ENCODE measurements around the gene TMEM121B. TPM values are rescaled to one million over a fixed set of nuclear protein-coding genes. Genes with fewer than 3 reads are reported as not detected.

The TMEM121B gene
- polyA plus RNA-seq, 1 of the 3 experiments (the other 2 are of a cell fraction): 0.13 TPM

DNA sequence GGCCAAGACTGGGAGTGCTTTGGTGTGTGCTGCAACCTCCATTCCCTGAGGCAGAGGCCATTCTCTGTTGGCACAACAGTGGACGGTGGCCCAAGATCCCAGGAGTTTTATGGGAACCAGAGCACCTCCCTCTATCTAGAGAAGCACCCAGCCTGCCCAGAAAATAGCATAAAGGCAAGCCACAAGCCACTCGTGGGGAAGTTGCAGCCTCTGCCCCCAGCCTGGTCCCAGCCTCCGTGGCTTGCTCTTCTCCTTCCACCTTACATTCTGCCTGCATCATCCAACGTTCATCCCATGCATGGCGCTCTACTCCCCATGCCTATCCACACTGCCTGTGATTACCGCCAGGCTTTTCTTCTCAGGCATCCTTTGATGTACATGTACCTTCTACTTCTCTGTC, 20.5 kb downstream of the TMEM121B start:
- no peaks in the 10 kb centered on the region for H3K27me3 ChIP-seq (ENCODE audit: insufficient read depth)
- H3K79me2 ChIP-seq (ENCODE audit: insufficient read depth): no peaks in the 10 kb centered on the region
- no peak for DNase-seq
- TF ChIP-seq, protein P1, sequence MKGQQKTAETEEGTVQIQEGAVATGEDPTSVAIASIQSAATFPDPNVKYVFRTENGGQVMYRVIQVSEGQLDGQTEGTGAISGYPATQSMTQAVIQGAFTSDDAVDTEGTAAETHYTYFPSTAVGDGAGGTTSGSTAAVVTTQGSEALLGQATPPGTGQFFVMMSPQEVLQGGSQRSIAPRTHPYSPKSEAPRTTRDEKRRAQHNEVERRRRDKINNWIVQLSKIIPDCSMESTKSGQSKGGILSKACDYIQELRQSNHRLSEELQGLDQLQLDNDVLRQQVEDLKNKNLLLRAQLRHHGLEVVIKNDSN (IDR thresholded peaks at IDR 0.05; ENCODE audit: borderline replicate concordance, low read depth): no peak
- TF ChIP-seq RAD21 (IDR thresholded peaks at IDR 0.05; ENCODE audit: low read length) (no peak), RFX5 (IDR thresholded peaks at IDR 0.05; ENCODE audit: low read length) (no peak), TCF12 (IDR thresholded peaks at IDR 0.05) (no peak)
- no peaks in the 10 kb centered on the region for H3K4me1 ChIP-seq (ENCODE audit: control insufficient read depth in 1 of 2, insufficient read depth in 2 of 2, low read depth in 1 of 2, low read length in 1 of 2)
- H3K9ac ChIP-seq: no peak overlapping the region
- no peak overlapping the region for H2AFZ ChIP-seq (ENCODE audit: low read depth)
- no peaks in the 10 kb centered on the region for H4K20me1 ChIP-seq (ENCODE audit: insufficient read depth)
- CTCF ChIA-PET: no interaction called here
- no peaks in the 10 kb centered on the region for H3K9me2 ChIP-seq
- 40% methylated on average over 6 of the region's 6 CpGs for WGBS (ENCODE audit: low lambda C conversion rate)
- no peak overlapping the region for H3K4me3 ChIP-seq (ENCODE audit: low read depth in 2 of 2, low read length in 1 of 2)
- H3K27ac ChIP-seq (ENCODE audit: low read depth in 2 of 2, low read length in 1 of 2): no peak overlapping the region
- POLR2A ChIA-PET: no interaction called here
- no peaks in the 10 kb centered on the region for H3K36me3 ChIP-seq (replicated peaks in 1 of 2; ENCODE audit: control insufficient read depth in 1 of 2, insufficient read depth in 2 of 2, low read length in 1 of 2)
- no peak overlapping the region for H3K4me2 ChIP-seq
- no peaks in the 10 kb centered on the region for H3K9me3 ChIP-seq
- no peaks in the 10 kb centered on the region for H3F3A ChIP-seq (replicated peaks; ENCODE audit: insufficient read depth)

DNA sequence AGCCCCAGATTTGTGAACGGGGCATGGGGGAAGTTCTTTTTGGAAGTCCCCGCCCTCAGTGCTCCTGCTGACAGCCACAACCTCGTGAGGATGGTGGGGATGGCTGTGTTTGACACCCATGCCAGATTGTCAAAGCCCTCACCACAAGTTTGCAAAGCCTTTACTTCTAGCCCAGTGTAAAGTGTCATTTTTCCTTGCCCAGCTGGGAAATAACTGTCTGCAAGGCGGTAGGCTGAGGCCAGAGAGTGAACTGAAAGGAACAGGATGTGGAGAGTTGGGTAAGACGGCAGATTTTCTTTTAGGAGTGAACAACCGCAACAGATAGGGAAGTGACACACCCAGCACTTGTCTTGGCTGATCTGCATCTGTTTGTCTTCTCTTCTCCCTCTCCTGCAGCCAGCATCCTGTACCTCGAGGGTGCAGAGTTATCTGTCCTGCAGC, 22.8 kb downstream of the TMEM121B start:
- Histone ChIP-seq H2AFZ (ENCODE audit: low read depth) (no peak overlapping the region), H3K27me3 (ENCODE audit: insufficient read depth) (no peaks in the 10 kb centered on the region), H3F3A (replicated peaks; ENCODE audit: insufficient read depth) (no peaks in the 10 kb centered on the region), H3K4me2 (no peak overlapping the region), H3K4me1 (ENCODE audit: control insufficient read depth in 1 of 2, insufficient read depth in 2 of 2, low read depth in 1 of 2, low read length in 1 of 2) (no peaks in the 10 kb centered on the region), H3K79me2 (ENCODE audit: insufficient read depth) (no peaks in the 10 kb centered on the region), H3K9me2 (no peaks in the 10 kb centered on the region), H3K9ac (no peak overlapping the region), H3K9me3 (no peaks in the 10 kb centered on the region), H3K4me3 (ENCODE audit: low read depth in 2 of 2, low read length in 1 of 2) (no peak overlapping the region), H4K20me1 (ENCODE audit: insufficient read depth) (no peaks in the 10 kb centered on the region), H3K27ac (ENCODE audit: low read depth in 2 of 2, low read length in 1 of 2) (no peak overlapping the region), H3K36me3 (replicated peaks in 1 of 2; ENCODE audit: control insufficient read depth in 1 of 2, insufficient read depth in 2 of 2, low read length in 1 of 2) (no peaks in the 10 kb centered on the region)
- DNase-seq: no peak
- ChIA-PET CTCF (interaction anchor here (1.7 kb wide), 1 partner anchor 13 kb away, joined by 5 read pairs; no protein-coding TSS in a partner anchor), POLR2A (no interaction called here)
- WGBS (ENCODE audit: low lambda C conversion rate): 36% methylated on average over 5 of the region's 7 CpGs
- TF ChIP-seq FOXM1 (IDR thresholded peaks at IDR 0.05; ENCODE audit: low read depth) (no peak), FOSL2 (IDR thresholded peaks at IDR 0.05; ENCODE audit: borderline replicate concordance, low read depth) (no peak)

DNA sequence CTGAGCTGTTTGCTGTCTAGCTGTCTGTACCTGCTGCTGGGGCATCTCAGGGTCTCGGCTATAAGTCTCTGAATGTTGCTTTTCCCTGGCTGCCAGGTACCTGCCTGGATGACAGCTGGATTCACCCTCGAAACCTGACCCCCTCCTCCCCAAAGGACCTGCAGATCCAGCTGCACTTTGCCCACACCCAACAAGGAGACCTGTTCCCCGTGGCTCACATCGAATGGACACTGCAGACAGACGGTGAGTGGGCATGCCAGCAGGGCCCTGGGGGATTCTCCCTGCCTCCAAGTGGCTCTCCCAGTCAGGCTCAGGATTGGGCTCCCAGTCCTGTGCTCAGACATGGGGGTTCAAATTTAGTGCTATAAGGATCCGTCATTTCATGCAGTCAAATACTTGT, 23.5 kb downstream of the TMEM121B start:
- TF ChIP-seq RCOR1 (IDR thresholded peaks at IDR 0.05; ENCODE audit: low read length): no peak
- TF ChIP-seq FOXJ3 (CRISPR knock-in tag; IDR thresholded peaks at IDR 0.05): no peak
- TF ChIP-seq, protein P1 (IDR thresholded peaks at IDR 0.05; ENCODE audit: borderline replicate concordance, low read depth): no peak
- TF ChIP-seq, protein P2, sequence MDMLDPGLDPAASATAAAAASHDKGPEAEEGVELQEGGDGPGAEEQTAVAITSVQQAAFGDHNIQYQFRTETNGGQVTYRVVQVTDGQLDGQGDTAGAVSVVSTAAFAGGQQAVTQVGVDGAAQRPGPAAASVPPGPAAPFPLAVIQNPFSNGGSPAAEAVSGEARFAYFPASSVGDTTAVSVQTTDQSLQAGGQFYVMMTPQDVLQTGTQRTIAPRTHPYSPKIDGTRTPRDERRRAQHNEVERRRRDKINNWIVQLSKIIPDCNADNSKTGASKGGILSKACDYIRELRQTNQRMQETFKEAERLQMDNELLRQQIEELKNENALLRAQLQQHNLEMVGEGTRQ (IDR thresholded peaks at IDR 0.05; ENCODE audit: borderline replicate concordance, low read depth, low read length): no peak
- TF ChIP-seq, protein P3, sequence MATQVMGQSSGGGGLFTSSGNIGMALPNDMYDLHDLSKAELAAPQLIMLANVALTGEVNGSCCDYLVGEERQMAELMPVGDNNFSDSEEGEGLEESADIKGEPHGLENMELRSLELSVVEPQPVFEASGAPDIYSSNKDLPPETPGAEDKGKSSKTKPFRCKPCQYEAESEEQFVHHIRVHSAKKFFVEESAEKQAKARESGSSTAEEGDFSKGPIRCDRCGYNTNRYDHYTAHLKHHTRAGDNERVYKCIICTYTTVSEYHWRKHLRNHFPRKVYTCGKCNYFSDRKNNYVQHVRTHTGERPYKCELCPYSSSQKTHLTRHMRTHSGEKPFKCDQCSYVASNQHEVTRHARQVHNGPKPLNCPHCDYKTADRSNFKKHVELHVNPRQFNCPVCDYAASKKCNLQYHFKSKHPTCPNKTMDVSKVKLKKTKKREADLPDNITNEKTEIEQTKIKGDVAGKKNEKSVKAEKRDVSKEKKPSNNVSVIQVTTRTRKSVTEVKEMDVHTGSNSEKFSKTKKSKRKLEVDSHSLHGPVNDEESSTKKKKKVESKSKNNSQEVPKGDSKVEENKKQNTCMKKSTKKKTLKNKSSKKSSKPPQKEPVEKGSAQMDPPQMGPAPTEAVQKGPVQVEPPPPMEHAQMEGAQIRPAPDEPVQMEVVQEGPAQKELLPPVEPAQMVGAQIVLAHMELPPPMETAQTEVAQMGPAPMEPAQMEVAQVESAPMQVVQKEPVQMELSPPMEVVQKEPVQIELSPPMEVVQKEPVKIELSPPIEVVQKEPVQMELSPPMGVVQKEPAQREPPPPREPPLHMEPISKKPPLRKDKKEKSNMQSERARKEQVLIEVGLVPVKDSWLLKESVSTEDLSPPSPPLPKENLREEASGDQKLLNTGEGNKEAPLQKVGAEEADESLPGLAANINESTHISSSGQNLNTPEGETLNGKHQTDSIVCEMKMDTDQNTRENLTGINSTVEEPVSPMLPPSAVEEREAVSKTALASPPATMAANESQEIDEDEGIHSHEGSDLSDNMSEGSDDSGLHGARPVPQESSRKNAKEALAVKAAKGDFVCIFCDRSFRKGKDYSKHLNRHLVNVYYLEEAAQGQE (IDR thresholded peaks at IDR 0.05; ENCODE audit: low read depth, low read length): no peak
- TF ChIP-seq GABPA (IDR thresholded peaks at IDR 0.05; ENCODE audit: low read depth): no peak
- no peak for TF ChIP-seq TAF1 (IDR thresholded peaks at IDR 0.05; ENCODE audit: borderline replicate concordance, low read depth, low read length)
- TF ChIP-seq RFX5 (IDR thresholded peaks at IDR 0.05; ENCODE audit: low read length): no peak
- no peak for TF ChIP-seq MEF2A (IDR thresholded peaks at IDR 0.05; ENCODE audit: borderline replicate concordance, low read depth)
- no peak for TF ChIP-seq NFIC (IDR thresholded peaks at IDR 0.05; ENCODE audit: borderline replicate concordance)
- no peak for TF ChIP-seq TCF12 (IDR thresholded peaks at IDR 0.05)
- TF ChIP-seq RAD21 (IDR thresholded peaks at IDR 0.05; ENCODE audit: low read length): no peak
- TF ChIP-seq, protein P4, sequence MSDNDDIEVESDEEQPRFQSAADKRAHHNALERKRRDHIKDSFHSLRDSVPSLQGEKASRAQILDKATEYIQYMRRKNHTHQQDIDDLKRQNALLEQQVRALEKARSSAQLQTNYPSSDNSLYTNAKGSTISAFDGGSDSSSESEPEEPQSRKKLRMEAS (IDR thresholded peaks at IDR 0.05; ENCODE audit: low read depth): no peak
- no peak for TF ChIP-seq SIN3A (IDR thresholded peaks at IDR 0.05; ENCODE audit: borderline replicate concordance, low read depth, low read length)
- WGBS (ENCODE audit: low lambda C conversion rate): 40% methylated on average over 3 of the region's 6 CpGs
- POLR2A ChIA-PET: no interaction called here

More for the DNA sequence above, 23.5 kb downstream of the TMEM121B start:
- Histone ChIP-seq H3K4me2 (no peak overlapping the region), H3K27me3 (ENCODE audit: insufficient read depth) (no peaks in the 10 kb centered on the region), H3K9ac (no peak overlapping the region), H3K79me2 (ENCODE audit: insufficient read depth) (no peaks in the 10 kb centered on the region), H3K9me3 (no peaks in the 10 kb centered on the region), H3K4me3 (ENCODE audit: low read depth in 2 of 2, low read length in 1 of 2) (no peak overlapping the region), H4K20me1 (ENCODE audit: insufficient read depth) (0 out of 2 replicates have a peak, but pooled peaks cover 7% of the 10 kb centered on the region), H3K36me3 (replicated peaks in 1 of 2; ENCODE audit: control insufficient read depth in 1 of 2, insufficient read depth in 2 of 2, low read length in 1 of 2) (no peaks in the 10 kb centered on the region), H3K4me1 (ENCODE audit: control insufficient read depth in 1 of 2, insufficient read depth in 2 of 2, low read depth in 1 of 2, low read length in 1 of 2) (no peaks in the 10 kb centered on the region), H2AFZ (ENCODE audit: low read depth) (no peak overlapping the region), H3K27ac (ENCODE audit: low read depth in 2 of 2, low read length in 1 of 2) (no peak overlapping the region), H3F3A (replicated peaks; ENCODE audit: insufficient read depth) (no peaks in the 10 kb centered on the region), H3K9me2 (no peaks in the 10 kb centered on the region)
- no peak for DNase-seq
- CTCF ChIA-PET: interaction anchor here (0.7 to 2.6 kb wide), 5 partner anchors 13 to 406 kb away, joined by 3 to 8 read pairs (median 5); no protein-coding TSS in a partner anchor
